ENCODE results near the gene IQSEC1. TPM values are rescaled to one million over a fixed set of nuclear protein-coding genes. Genes with fewer than 3 reads are reported as not detected.

The IQSEC1 gene
- total RNA-seq, 1 experiment from 2014 or later = 28.1 TPM

GRCh38 chr3:12875857-12876836 lies 197.1 kb downstream of the IQSEC1 start (continued):
- no peak for TF ChIP-seq YY1 (IDR thresholded peaks at IDR 0.05; ENCODE audit: extremely low read depth, insufficient replicate concordance, low read depth, low read length)
- TF ChIP-seq ELF1 (IDR thresholded peaks at IDR 0.05; ENCODE audit: borderline replicate concordance, low read depth) = no peak
- TF ChIP-seq ZBTB33 (IDR thresholded peaks at IDR 0.05; ENCODE audit: extremely low read depth, insufficient replicate concordance, low read length) = no peak
- TF ChIP-seq EZH2phosphoT487 (IDR thresholded peaks at IDR 0.05; ENCODE audit: borderline replicate concordance) = no peak
- TF ChIP-seq ATF3 (IDR thresholded peaks at IDR 0.05) = no peak

- ChIA-PET RAD21 (ENCODE audit: low non-redundant PET in 1 of 2, low total read pairs in 2 of 2, uncharacterized antibody in 2 of 2, unreplicated experiment in 2 of 2) (no interaction called here), CTCF (no interaction called here), POLR2A (no interaction called here)
- no peak overlapping the region for H3K27ac ChIP-seq (ENCODE audit: low read depth, low read length)
- H3K36me3 ChIP-seq (ENCODE audit: control insufficient read depth in 1 of 2, insufficient read depth in 2 of 2, low read length in 2 of 2) = no peaks in the 10 kb centered on the region
- no peaks in the 10 kb centered on the region for H3K9me2 ChIP-seq (ENCODE audit: insufficient read depth)
- TF ChIP-seq ZNF274 (IDR thresholded peaks at IDR 0.05; ENCODE audit: low read depth, low read length) (no peak), MAX (IDR thresholded peaks at IDR 0.05) (no peak), YY1 (IDR thresholded peaks at IDR 0.05; ENCODE audit: extremely low read depth, insufficient replicate concordance, low read depth, low read length) (no peak), POLR2AphosphoS5 (IDR thresholded peaks at IDR 0.05; ENCODE audit: low read depth, low read length) (no peak), SIN3A (IDR thresholded peaks at IDR 0.05; ENCODE audit: low read depth) (no peak), SP1 (IDR thresholded peaks at IDR 0.05; ENCODE audit: low read depth) (no peak), JUND (IDR thresholded peaks at IDR 0.05) (no peak), REST (IDR thresholded peaks at IDR 0.05; ENCODE audit: low read depth) (no peak), CTCF (IDR thresholded peaks at IDR 0.05 in 2 of 3, conservative IDR thresholded peaks at IDR 0.05 in 1 of 3; ENCODE audit: borderline replicate concordance in 1 of 3, insufficient read depth in 1 of 3, low read depth in 2 of 3, low read length in 2 of 3) (no peak), CBX3 (IDR thresholded peaks at IDR 0.05; ENCODE audit: low read depth) (no peak), ELF1 (IDR thresholded peaks at IDR 0.05; ENCODE audit: borderline replicate concordance, low read depth) (no peak)
- H3K79me2 ChIP-seq (ENCODE audit: insufficient read depth, low read length) = no peaks in the 10 kb centered on the region
- no peak overlapping the region for H3K4me3 ChIP-seq (replicated peaks in 1 of 2; ENCODE audit: low read depth in 1 of 2, low read length in 2 of 2)
- no peak overlapping the region for H3K4me2 ChIP-seq (ENCODE audit: low read length)
- no peaks in the 10 kb centered on the region for H3K9me3 ChIP-seq (ENCODE audit: control insufficient read depth in 1 of 2, insufficient read depth in 1 of 2, low read depth in 1 of 2, low read length in 2 of 2)
- intact Hi-C loops (cut with micrococcal nuclease) = no loop called here
- DNase-seq (ENCODE audit: low read depth, low spot score) (no peak), ATAC-seq (no peak)
- no peak overlapping the region for H3K9ac ChIP-seq (ENCODE audit: low read length)
- peaks cover 10% of the 10 kb centered on the region in 2 experiments; a peak in 3 of 4 replicates for H3K4me1 ChIP-seq (ENCODE audit: control insufficient read depth in 1 of 2, insufficient read depth in 2 of 2, low read length in 2 of 2)
- H3K27me3 ChIP-seq (ENCODE audit: insufficient read depth, low read length) = no peaks in the 10 kb centered on the region
- H2AFZ ChIP-seq (ENCODE audit: low read depth, low read length, poor library complexity, severe bottlenecking) = no peak overlapping the region
- BruUV-seq (replicated peaks) = no TSS peak
- no peaks in the 10 kb centered on the region for H4K20me1 ChIP-seq (ENCODE audit: insufficient read depth)
Measured at GRCh38 chr3:12871404-12871983, 201.7 kb downstream of the IQSEC1 start.
